Effector CD4-positive, alpha-beta T cell (primary cell): ENCODE measurements around the gene HMGCL.
A peak's percentile ranks its signal among the peaks of the same experiment; 100 is the strongest.
"Not testable (repeated sequence)": the region's sequence is repeated elsewhere in the genome, so short reads cannot be mapped to it uniquely, and the experiment has no call there.

Experiments
- DNase-seq: peaks from one replicate; pipeline ENCODE4 v3.0.0-alpha.2; 2020
- total RNA-seq: gene quantifications from one replicate; lab custom pipeline; 2026; lab: John Stamatoyannopoulos, UW

HMGCL gene
- total RNA-seq: 10.1 reads per million, percentile 32 among the genes with 10 or more reads in this experiment

DNA sequence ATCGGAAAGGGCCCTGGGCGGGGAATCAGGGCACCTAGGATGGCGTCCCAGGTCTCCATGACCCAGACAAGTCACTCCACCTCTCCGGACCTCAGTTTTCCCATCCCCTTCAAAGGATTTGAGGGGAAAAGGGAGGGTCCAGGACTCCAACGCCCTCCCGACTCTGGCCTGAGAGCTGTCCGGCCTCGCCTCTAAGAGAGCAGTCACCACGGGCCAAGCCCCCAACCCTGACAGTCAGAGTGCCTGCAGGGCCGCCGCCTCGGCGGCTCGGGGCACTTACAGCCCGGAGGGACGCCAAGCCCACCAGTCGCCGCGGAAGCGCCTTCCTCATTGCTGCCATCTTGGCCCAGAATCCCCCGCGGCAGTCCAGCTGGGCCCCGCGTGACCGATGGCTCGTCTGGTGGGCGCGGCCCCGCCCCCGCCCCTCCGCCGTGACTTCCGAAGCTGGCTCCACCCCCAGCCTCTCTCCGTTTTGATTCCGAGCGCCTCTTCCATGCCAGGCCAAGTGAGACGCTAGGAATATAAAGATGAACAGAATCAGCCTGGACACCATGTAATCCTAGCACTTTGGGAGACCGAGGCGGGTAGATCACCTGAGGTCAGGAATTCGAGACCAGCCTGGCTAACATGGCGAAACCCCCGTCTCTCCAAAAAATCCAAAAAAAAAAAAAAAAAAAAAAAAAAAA is at the start of gene HMGCL:
Gene HMGCL, minus strand, starts transcription at position 354 of the 686 bp plus-strand sequence. Its CDS starts 14 bp downstream, at position 340.
- peak; percentile 83 for DNase-seq

DNA sequence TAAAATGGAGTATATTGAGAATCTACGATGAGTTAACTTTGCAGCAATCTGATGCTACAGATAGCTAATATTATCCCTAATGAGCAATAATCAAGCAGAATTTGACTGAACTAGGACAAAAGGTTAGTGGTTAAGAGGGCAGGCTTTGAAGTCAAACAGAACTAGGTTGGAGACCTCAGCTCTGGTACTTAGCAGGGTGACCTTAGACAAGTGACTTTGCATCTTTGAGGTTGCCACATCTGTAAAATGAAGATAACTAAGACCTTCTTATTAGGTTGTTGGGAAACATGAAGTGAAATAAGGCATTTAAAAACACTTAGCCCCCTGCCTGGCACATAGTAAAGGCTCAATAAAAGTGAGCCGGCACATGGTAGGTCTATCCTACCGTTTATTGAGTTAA is 47.2 kb upstream of the HMGCL start:
- DNase-seq: no peak

DNA sequence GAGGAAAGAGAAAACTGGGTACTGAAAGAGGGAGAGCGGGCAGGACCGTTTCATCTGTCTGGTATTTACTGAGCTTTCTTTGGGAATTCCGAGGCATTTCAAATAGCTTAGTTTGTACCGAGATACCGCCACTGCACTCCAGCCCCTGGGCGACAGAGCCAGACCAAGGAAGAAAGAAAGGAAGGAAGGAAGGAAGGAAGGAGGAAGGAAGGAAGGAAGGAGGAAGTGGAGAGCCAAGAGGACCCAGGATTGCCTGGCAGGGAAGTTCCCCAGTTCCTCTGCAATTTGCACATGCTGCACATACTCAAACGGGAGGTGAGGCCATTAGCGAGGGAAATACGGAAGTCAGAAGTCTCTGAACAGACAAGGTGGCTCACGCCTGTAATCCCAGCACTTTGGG is 43.8 kb upstream of the HMGCL start:
- DNase-seq: no peak

DNA sequence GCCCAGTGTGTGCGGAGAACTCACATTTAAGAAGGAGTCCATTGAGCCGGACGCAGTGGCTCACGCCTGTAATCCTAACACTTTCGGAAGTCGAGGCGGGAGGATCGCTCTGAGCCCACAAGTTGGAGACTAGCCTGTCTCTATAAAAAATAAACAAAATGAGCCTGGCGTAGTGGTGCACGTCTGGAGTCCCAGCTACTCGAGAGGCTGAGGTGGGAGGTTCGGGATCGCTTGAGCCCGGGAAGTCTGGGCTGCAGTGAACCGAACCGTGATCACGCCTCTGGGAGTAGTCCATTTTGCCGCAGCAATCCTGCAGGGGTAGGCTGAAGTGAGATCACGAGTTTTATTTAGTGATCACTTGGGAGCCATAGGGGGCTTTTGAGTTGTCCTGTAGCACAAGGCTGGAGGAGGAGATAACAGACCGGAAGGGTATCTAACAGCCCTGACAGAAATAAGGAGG is 43.4 kb upstream of the HMGCL start:
- no peak for DNase-seq

DNA sequence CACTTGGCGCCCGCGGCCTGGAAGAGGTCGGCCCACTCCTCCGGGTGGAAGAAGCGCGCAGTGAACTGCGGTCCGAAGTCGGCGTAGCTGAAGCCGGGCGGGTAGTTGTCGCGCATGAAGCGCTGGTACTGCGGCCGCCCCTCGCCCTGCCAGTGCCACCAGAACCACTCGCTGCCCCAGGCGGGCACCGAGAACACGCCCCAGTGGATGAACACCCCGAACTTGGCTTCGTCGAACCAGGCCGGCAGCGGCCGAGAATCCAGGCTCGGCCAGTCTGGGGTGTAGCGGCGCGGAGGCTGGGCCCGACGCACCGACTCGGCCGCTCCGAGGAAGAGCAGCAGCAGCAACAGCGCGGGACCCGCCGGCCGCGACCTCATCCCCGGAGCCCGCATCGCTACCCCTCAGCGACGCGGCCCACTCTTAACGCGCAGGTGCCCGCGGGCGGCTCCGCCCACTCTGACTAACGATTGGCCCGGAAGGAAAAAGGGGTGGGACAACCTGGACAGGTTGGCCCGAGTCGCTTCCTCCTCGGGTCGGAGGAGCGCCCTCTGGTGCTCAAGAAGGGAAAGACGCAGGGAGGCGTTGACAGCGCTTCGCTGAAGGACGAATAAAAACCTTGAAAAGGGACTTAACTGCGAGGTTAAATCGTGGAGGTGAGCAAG is 42.8 kb upstream of the HMGCL start, which contains the start of gene FUCA1:
Gene FUCA1, minus strand, starts transcription at position 396 of the 662 bp plus-strand sequence. Its CDS starts 4 bp downstream, at position 392.
- DNase-seq: peak; percentile 95

DNA sequence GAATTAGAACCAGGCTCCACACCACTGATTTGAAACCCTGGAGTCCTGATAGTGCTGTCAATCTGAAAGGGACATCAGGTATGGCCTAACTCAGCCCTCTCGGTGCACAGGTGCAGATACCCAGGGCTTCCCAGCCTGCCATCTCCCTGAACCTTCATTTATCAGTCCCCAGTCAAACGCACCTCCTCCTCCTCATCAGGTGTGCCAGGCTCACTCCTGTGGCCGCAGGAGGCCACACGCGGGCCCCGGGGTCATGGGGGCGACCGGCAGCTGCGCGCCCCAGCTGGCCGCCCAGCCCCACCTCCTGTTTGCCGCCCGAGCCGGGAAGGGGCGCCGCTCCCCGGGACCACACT is 42.3 kb upstream of the HMGCL start:
- DNase-seq: no peak

DNA sequence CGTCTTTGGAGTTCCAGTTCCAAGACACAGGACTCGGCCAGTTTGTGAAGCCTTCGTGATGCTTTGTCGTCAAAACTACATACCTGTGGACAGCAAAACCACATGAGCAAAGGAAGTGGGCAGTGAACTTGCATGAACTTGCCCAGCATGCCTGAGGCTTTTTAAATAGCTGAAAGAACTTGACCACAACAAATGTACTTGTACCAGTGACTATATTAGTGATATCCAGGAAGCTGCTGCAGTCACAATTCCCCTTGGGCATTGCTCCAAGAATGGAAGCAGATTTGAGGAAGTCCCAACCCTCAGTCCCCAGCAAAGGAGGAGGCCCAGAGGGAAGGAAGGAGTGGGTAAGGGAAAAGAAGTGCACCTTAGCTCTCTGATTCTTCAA is 40.3 kb upstream of the HMGCL start:
- DNase-seq: no peak

DNA sequence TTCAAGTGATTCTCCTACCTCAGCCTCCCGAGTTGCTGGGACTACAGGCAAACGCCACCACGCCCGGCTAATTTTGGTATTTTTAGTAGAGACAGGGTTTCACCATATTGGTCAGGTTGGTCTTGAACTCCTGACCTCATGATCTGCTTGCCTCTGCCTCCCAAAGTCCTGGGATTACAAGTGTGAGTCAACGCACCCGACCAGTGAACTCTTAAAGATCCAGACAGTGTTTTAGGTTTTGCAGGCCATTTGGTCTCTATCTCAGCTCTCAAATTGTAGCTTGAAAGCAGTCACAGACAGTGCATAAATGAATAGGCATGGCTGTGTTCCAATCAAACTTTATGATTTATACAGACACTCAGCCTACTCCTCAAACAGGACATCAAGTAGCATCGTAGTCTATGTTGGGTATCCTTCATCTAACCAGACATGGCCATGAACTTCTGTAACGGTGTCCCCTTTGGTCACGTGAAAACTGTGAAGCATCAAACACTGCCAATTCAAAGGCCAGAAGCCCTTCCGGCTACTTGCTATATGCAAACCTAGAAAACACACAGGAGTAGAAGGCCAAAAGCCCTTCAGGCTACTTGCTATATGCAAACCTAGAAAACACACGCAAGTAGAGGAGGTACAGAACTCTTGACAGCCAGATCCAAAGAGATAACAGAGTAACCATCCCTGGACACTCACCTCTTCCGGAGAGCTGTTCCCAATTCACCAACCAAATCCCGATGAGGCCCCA is 39.7 kb upstream of the HMGCL start:
- no peak for DNase-seq

DNA sequence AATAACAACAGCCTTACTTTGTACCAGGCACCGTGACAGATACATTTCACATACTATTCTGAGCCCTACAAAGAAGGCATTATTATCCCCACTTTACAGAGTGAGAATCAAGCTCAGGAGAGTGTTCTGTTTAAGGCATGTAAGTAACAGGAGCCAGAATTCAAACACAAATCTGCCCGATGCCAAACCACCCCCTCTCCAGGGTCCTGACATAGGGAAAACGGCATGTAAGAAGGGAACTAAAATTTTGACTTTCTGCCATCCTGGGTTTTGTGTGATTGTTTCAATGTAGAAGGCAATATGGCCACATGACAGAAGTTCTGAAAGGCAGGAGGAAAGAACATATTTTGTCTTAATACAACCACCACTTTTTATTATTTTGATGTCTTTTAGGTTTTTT is 37.4 kb upstream of the HMGCL start:
- DNase-seq: no peak

DNA sequence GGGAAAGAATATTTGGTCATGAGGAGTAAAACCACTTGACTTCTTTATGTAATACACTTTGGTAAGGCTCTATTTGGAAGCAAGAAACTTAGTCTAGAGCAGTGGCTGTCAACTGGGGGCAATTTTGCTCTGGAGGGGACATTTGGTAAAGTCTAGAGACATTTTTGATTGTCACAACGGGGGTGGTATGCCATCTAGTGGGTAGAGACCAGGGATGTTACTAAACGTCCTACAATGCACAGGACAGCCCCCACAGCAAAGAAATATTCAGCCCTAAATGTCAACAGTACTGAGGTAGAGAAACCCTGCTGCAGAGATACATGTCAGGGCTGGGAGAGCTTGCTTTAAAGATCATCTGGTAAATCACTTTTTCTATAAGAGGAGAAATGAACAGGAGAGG is 29.3 kb upstream of the HMGCL start:
- no peak for DNase-seq

DNA sequence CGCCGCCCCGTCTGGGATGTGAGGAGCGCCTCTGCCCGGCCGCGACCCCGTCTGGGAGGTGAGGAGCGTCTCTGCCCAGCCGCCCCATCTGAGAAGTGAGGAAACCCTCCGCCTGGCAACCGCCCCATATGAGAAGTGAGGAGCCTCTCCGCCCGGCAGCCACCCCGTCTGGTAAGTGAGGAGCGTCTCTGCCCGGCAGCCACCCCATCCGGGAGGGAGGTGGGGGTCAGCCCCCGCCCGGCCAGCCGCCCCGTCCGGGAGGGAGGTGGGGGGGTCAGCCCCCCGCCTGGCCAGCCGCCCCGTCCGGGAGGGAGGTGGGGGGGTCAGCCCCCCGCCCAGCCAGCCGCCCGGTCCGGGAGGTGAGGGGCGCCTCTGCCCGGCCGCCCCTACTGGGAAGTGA is 27.9 kb upstream of the HMGCL start:
- DNase-seq: not testable (repeated sequence)

DNA sequence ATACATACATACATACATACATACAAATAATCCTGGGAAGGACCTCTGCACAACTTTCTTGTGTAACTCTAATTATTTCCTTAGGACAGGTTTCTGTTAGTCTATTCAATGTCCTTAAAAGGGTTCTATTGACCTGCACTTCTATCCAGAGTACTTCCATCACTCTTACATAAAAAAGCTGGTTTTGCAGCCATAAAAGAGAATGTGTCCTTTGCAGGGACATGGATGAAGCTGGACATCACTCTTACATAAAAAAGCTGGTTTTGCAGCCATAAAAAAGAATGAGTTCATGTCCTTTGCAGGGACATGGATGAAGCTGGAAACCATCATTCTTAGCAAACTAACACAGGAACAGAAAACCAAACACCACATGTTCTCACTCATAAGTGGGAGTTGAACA is 26.2 kb upstream of the HMGCL start:
- DNase-seq: not testable (repeated sequence)

DNA sequence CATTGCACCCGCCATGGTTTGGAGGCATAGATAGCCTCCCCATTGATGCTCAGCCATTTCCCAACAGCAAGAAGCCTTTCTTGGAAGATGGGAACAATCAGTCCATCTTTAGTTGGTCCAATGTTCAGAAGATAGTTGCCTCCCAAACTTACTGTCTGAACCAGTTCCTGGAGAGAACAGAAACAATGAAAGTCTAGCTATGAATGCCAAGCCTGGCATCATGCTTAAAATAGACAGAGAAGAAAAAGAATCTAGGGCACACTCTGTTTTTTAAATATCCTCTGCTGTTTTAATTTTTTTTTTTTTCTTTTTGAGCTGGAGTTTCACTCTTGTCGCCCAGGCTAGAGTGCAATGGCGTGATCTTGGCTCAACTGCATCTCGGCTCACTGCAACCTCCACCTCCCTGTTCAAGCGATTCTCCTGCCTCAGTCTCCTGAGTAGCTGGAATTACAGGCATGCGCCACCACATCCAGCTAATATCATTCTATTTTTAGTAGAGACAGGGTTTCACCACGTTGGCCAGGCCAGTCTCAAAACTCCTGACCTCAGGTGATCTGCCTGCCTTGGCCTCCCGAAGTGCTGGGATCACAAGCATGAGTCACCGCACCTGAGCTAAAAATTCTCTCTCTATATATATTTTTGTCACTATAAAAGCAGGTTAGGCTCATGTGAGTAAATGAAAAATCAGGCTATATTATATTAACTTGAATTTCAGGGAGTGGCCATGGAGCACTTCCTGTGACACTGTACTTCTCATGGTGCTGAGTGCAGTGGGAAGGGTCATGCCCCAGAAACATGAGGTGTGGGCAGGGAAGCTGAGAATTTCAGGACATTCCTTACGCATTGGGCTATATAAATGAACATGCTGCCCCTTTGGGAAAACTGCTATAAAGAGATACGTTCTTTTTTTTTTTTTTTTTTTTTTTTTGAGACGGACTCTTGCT is 23.7 kb upstream of the HMGCL start:
- no peak for DNase-seq

DNA sequence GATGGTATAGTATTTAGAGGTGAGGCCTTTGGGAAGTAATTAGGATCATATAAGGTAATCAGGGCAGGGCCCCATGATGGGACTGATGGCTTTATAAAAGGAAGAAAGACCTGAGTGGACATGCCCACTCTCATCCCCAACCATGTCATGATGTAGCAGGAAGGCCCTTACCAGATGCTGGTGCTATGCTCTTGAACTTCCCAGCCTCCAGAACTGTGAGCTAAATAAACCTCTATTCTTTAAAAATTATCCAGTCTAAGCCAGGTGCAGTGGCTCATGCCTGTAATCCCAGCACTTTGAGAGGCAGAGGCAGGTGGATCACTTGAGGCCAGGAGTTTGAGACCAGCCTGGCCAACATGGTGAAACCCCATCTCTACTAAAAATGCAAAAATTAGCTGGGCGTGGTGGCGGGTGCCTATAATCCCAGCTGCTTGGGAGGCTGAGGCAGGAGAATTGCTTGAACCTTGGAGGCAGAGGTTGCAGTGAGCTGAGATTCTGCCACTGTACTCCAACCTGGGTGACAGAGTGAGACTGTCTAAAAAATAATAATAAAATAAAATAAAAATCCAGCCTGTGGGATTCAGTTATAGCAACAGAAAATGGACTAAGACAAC is 22.4 kb upstream of the HMGCL start:
- DNase-seq: not testable (repeated sequence)

DNA sequence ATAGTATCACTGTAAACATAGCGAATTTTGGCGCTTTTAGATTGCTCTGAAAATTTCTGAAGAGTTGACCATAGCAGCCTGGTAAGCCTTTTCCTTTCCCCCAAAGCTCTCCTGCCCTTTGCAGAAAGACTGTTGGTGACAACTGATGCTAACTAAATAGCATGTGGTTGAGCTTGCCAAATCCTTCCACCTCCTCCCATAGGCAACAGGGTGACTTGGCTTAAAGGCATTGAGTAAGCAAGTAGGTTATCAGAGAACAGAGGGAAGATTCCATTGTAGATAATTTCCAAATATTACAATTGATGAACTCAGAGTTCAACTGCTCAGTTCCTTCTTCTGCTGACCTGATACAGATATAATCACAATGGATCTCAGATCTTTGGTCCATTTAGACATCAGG is 19.9 kb upstream of the HMGCL start:
- DNase-seq: no peak

DNA sequence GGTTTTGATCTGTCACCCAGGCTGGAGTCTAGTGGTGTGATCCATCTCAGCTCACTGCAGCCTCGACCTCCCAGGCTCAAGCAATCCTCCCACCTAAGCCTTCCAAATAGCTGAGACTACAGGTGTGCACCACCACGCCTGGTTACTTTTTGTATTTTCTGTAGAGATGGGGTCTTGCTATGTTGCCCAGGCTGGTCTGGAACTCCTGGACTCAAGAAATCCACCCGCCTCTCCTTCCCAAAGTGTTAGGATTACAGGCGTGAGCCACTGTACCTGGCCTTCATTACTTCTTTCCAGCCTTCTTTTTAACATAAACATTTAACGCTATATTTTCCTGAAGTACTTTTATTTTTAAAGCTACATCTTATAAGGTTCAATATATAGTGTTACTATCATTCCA is 18.4 kb upstream of the HMGCL start:
- no peak for DNase-seq

DNA sequence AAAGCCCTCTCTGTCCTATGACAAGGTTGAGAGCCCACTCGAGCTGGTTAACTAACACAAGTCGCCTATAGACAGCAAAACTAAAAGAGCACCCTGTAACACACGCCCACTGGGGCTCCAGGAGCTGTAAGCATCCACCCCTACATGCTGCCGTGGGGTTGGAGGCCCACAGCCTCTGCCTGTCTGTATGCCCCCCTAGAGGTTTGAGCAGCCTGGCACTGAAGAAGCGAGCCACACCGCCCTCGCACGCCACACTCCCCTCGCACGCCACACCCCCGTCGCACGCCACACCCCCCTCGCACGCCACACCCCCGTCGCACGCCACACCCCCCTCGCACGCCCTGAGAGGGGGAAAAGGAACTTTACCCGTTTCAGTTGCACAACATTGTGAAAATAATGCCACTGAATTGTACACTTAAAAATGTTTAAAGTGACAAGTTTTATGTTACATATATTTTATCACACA is 13.2 kb upstream of the HMGCL start:
- DNase-seq: peak; percentile 62

DNA sequence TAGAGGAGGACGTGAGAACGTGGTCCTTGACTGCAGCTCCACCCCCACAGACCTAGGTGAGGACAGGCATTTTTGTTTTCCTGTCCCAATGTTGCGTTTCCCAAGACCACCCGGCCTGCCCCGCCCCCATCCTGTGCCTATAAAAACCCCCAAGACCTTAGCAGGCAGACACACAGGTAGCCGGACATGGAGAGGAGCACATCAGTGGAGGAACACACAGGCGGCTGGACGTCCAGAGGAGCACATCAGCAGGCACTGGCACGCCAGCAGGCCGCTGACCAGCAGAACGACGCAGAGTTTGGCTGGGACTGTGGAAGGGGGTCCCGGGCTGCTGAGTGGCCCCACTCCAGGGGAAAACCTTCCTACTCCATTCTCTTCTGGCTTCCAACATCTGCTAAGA is 12.7 kb upstream of the HMGCL start:
- DNase-seq: no peak

DNA sequence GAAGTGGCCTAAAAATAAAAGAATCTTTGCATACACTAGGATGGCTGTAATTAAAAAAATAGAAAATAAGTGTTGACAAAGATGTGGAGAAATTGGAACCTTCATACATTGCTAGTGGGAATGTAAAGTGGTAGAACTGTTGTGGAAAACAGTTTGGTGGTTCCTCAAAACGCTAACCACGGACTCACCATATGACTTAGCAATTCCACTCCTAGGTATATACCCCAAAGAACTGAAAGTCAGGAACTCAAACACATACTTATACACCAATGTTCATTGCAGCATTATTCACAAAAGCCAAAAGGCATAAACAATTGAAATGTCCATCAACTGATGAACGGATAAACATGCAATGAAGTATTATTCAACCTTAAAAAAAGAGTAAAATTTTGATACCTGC is 10.8 kb upstream of the HMGCL start:
- no peak for DNase-seq

DNA sequence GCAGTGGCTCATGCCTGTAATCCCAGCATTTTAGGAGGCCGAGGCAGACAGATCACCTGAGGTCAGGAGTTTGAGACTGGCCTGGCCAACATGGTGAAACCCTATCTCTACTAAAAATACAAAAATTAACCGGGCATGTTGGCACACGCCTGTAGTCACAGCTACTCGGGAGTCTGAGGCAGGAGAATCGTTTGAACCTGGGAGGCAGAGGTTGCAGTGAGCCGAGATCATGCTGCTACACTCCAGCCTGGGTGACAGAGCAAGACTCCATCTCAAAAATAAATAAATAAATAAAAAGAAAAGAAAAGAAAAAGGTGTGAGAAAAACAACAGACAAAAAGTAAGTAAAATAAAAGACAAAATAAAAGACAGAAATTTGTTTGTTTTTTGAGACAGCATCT is 8.9 kb upstream of the HMGCL start:
- DNase-seq: not testable (repeated sequence)

DNA sequence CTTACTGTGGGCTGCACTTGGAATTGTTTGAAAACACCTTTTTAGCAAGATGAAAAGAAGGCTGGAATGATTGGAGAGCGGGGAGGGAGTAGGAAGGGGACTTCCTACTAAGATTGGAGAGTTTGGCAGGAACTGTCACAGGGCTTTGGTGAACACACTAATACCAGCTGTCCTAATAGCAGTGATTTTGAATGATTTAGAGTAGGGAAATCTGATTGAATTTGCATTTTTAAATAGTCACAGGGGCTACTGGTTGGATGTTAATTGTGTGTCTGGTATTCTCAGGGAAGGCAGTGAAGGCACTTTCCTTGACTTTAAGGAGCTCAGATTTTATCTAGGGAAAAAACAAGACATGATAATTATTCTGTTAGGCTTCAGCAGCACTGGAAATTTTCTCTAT is 2.5 kb upstream of the HMGCL start:
- DNase-seq: no peak

DNA sequence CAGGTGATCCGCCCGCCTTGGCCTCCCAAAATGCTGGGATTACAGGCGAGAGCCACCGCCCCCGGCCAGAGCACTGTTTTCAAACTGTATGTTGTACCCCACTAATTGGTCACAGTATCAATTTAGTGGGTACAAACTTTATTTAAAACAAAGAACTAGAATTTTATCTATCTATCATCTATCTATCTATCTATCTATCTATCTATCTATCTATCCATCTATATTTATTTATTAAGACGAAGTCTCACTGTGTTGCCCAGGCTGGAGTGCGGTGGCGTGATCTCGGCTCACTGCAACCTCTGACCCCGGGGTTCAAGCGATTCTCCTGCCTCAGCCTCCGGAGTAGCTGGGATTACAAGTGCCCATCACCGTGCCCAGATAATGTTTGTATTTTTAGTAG is 1.4 kb upstream of the HMGCL start:
- not testable (repeated sequence) for DNase-seq
